Measurements from ENCODE around the gene DYNLL1.
"Not testable (repeated sequence)": the region's sequence is repeated elsewhere in the genome, so short reads cannot be mapped to it uniquely, and the experiment has no call there.

Gene DYNLL1

GRCh38 chr12:120515496-120515895 lies 19.6 kb downstream of the DYNLL1 start:
- no peak for DNase-seq (ENCODE audit: low read depth)

GRCh38 chr12:120519324-120519723 lies 23.4 kb downstream of the DYNLL1 start:
- DNase-seq (ENCODE audit: low read depth), result not testable (repeated sequence)

GRCh38 chr12:120522568-120522967 lies 26.7 kb downstream of the DYNLL1 start:
- no peak for DNase-seq (ENCODE audit: low read depth)

GRCh38 chr12:120528861-120529525 lies 33.1 kb downstream of the DYNLL1 start, which contains the start of gene COQ5:
COQ5 (minus strand) TSS chr12:120529158; CDS start chr12:120529141, 17 bp downstream.
- DNase-seq (ENCODE audit: low read depth), result peak; percentile 72

- DNase-seq (ENCODE audit: low read depth), result no peak
Observed at GRCh38 chr12:120529641-120530417, 33.9 kb downstream of the DYNLL1 start.

- DNase-seq (ENCODE audit: low read depth), result not testable (repeated sequence)
Observed at GRCh38 chr12:120530418-120530761, 34.5 kb downstream of the DYNLL1 start.

GRCh38 chr12:120532701-120533238 lies 36.9 kb downstream of the DYNLL1 start:
- no peak for DNase-seq (ENCODE audit: low read depth)

- peak; percentile 57 for DNase-seq (ENCODE audit: low read depth)
Observed at GRCh38 chr12:120534203-120534702, 38.3 kb downstream of the DYNLL1 start, which contains the start of gene RNF10. RNF10 (plus strand) TSS chr12:120534356; CDS start chr12:120534812, 456 bp downstream.

GRCh38 chr12:120534703-120535655 lies 39.1 kb downstream of the DYNLL1 start:
- peak; percentile 7 for DNase-seq (ENCODE audit: low read depth)

- no peak for DNase-seq (ENCODE audit: low read depth)
Observed at GRCh38 chr12:120536064-120536791, 40.3 kb downstream of the DYNLL1 start.

GRCh38 chr12:120537856-120538220 lies 41.9 kb downstream of the DYNLL1 start:
- no peak for DNase-seq (ENCODE audit: low read depth)

GRCh38 chr12:120538281-120539156 lies 42.6 kb downstream of the DYNLL1 start:
- DNase-seq (ENCODE audit: low read depth), result no peak

- no peak for DNase-seq (ENCODE audit: low read depth)
Observed at GRCh38 chr12:120539303-120539702, 43.4 kb downstream of the DYNLL1 start.

- DNase-seq (ENCODE audit: low read depth), result no peak
Observed at GRCh38 chr12:120540445-120540844, 44.5 kb downstream of the DYNLL1 start.

GRCh38 chr12:120542166-120542565 lies 46.3 kb downstream of the DYNLL1 start:
- no peak for DNase-seq (ENCODE audit: low read depth)

GRCh38 chr12:120544691-120545090 lies 48.8 kb downstream of the DYNLL1 start:
- DNase-seq (ENCODE audit: low read depth), result no peak

- no peak for DNase-seq (ENCODE audit: low read depth)
Observed at GRCh38 chr12:120546050-120546386, 50.1 kb downstream of the DYNLL1 start.
